Stomach (tissue), 4 donors: ENCODE data around the gene CD320.

ENCODE experiments used
- CTCF ChIP-seq, 7 experiments: fragments of 450-650 bp in 4 of 7; fragments of 200-600 bp in 3 of 7; sonication (generic) in 3 of 7; IDR thresholded peaks; one replicate each; pipeline ENCODE4 v1.5.1; 2016 to 2019; ENCODE audit warnings: antibody characterized with exemption in 7 of 7, control low read depth in 2 of 7, mild to moderate bottlenecking in 1 of 7
- POLR2A ChIP-seq, 4 donors: fragments of 450-650 bp; IDR thresholded peaks; one replicate each; pipeline ENCODE4 v1.6.1; 2016; ENCODE audit warnings: antibody characterized with exemption in 4 of 4, control low read depth in 2 of 4, mild to moderate bottlenecking in 1 of 4, moderate library complexity in 1 of 4
- POLR2AphosphoS5 ChIP-seq, 3 donors: sonication (generic); formaldehyde crosslinking; IDR thresholded peaks; one replicate each; pipeline ENCODE4 v1.6.1; 2016; ENCODE audit warnings: antibody characterized with exemption in 3 of 3

GRCh38 chr19:8261881-8262280 lies 46.3 kb downstream of the CD320 start:
- TF ChIP-seq POLR2A (IDR thresholded peaks at IDR 0.05) (no peak), POLR2AphosphoS5 (IDR thresholded peaks at IDR 0.05) (no peak), CTCF (IDR thresholded peaks at IDR 0.05) (no peak)
